SH-SY5Y (cell line): Measurements from ENCODE around the gene FBXO9.

ENCODE experiments used
- GATA2 ChIP-seq: IDR thresholded peaks from 2 replicates; pipeline ENCODE4 v1.6.1; 2011; ENCODE audit warnings: mild to moderate bottlenecking, low read depth, low read length
- GATA3 ChIP-seq: IDR thresholded peaks from 2 replicates; pipeline ENCODE4 v1.6.1; 2011; ENCODE audit warnings: low read depth, mild to moderate bottlenecking, low read length, moderate library complexity

GRCh38 chr6:53109612-53110011 lies 44.4 kb downstream of the FBXO9 start:
- no peak for TF ChIP-seq GATA3
- TF ChIP-seq GATA2: no peak
